Esophagus muscularis mucosa (tissue), 4 donors: ENCODE data around the gene LRRTM4.

Source experiments
- CTCF ChIP-seq, 3 experiments: fragments of 200-600 bp in 2 of 3; fragments of 450-650 bp in 1 of 3; sonication (generic) in 2 of 3; IDR thresholded peaks; one replicate each; pipeline ENCODE4 v1.5.1; 2017 to 2019; ENCODE audit warnings: antibody characterized with exemption in 3 of 3, mild to moderate bottlenecking in 2 of 3, moderate library complexity in 1 of 3
- EP300 ChIP-seq: sonication (generic); formaldehyde crosslinking; IDR thresholded peaks from one replicate; pipeline ENCODE4 v1.6.1; 2017; ENCODE audit warnings: antibody characterized with exemption
- POLR2A ChIP-seq: fragments of 450-650 bp; IDR thresholded peaks from one replicate; pipeline ENCODE4 v1.6.1; 2017; ENCODE audit warnings: antibody characterized with exemption, moderate library complexity, mild to moderate bottlenecking, low read depth

GRCh38 chr2:76851000-76851399 is 671.2 kb downstream of the LRRTM4 start:
- no peak for TF ChIP-seq CTCF (IDR thresholded peaks at IDR 0.05)
- TF ChIP-seq POLR2A: no peak
- TF ChIP-seq EP300: no peak
